ENCODE results near the gene SPRED3.

Gene SPRED3

DNA sequence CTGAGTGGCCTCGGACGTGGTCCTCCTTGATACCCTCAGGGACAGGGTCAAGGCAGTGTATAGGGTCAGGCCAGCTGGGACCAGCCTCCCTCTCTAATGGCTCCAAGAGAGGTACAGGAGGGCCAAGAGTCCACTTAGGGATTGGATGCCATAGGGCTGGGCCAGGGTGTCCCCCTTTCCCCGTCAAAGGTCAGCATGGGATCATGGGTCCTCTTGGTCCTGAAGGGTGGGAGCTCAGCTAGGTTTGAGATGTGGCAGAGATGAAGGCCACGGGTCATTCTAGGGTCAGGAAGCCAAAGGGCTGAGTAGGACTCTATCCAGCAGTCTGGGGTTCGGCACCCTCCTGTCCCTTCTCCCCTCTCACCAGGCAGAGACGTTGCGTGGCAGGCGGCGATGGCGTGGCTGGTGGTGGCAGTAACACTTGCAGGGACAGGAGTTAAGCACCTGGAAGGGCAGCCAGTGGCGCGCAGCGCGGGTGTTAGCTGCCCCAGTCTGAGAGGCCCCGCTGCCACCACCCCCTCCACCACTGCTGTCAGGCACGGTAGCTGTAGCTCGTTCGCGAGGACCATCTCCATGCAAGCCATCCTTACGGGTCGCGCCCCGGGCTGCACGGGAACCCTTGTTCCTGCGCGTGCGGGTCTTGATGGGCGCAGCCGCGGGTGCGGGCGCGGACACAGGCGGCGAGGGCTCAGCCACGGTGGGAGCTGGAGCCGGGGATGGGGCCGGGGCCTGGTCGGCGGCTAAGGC, 3.3 kb upstream of the SPRED3 start:
- Histone ChIP-seq H3K27me3 (ENCODE audit: insufficient read depth, low read length) (peaks cover 11% of the 10 kb centered on the region; the same call in 1 of the 2 replicates), H3K4me3 (ENCODE audit: low read length) (no peak overlapping the region), H3K27ac (ENCODE audit: low read depth, low read length) (no peak overlapping the region), H3K9me3 (ENCODE audit: insufficient read depth, low read depth, low read length) (no peaks in the 10 kb centered on the region), H3K36me3 (ENCODE audit: insufficient read depth, low read length) (peaks cover 36% of the 10 kb centered on the region), H3K4me1 (ENCODE audit: insufficient read depth, low read length) (peaks cover 10% of the 10 kb centered on the region; the same call in 1 of the 2 replicates), H3K9ac (ENCODE audit: low read depth, low read length) (no peak overlapping the region)
- WGBS, result 91% methylated on average over 40 of the region's 40 CpGs

DNA sequence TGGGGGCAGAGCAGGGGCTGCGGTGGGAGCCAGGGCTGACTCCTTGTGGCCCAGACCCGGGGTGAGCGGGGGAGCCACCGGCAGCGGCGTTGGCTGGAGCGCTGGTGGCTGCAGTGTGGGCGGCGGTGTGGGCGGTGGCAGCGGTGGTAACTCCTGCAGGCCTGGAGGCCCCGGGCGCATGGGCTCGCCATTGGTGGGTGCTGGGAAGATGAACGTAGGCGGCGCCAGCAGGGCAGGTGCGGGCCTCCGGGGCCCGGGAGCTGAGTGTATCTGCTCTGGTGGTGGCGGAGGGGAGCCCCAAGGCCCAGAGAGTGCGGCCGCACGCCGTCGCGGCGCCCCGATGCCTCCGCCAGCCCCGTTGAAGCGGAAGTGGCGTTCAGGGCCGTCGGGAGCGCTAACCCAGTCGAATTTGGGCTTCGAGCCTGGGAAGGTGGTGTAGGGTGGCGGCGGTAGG, 2.7 kb upstream of the SPRED3 start:
- peaks cover 10% of the 10 kb centered on the region; the same call in 1 of the 2 replicates for H3K4me1 ChIP-seq (ENCODE audit: insufficient read depth, low read length)
- WGBS, result 82% methylated on average over 40 of the region's 40 CpGs
- no peak overlapping the region for H3K9ac ChIP-seq (ENCODE audit: low read depth, low read length)
- H3K36me3 ChIP-seq (ENCODE audit: insufficient read depth, low read length), result peaks cover 32% of the 10 kb centered on the region
- no peaks in the 10 kb centered on the region for H3K9me3 ChIP-seq (ENCODE audit: insufficient read depth, low read depth, low read length)
- peak overlapping the region; percentile 77; the same call in 1 of the 2 replicates for H3K4me3 ChIP-seq (ENCODE audit: low read length)
- H3K27me3 ChIP-seq (ENCODE audit: insufficient read depth, low read length), result peaks cover 11% of the 10 kb centered on the region; the same call in 1 of the 2 replicates
- no peak overlapping the region for H3K27ac ChIP-seq (ENCODE audit: low read depth, low read length)

DNA sequence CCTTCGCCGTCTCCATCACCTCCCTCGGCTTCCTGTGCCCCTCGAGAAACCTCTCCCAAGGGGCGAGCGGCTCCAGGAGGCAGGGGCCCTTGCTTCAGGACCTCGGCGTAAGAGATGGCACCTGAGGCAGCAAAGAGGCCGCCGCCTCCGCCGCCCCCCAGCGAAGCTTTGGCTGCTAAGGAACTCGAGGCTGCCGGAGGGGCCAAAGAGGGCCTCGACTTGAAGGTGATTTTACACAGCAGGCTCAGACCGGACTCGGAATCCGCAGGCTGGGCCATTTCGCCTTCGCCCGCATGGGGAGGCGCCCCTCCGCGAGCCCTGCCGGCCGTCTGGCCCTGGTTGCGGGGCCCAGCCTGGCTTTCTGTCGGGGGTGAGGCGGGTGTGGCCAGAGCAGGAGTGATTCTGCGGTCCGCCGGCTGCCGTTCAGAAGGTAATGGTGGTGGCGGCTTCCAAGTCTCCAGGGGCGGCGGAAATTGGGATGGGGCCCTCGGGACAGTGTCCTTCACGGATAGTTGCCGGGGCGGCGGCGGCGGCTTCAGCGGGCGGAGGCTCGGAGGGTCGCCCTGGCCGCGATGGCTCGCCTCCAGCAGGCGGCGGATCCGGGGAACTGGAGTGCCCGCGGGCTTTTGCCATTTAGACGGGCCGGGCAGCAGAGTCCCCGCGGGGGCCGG, 2.1 kb upstream of the SPRED3 start:
- WGBS, result 63% methylated on average over 61 of the region's 61 CpGs
- Histone ChIP-seq H3K27me3 (ENCODE audit: insufficient read depth, low read length) (peaks cover 11% of the 10 kb centered on the region; the same call in 1 of the 2 replicates), H3K27ac (ENCODE audit: low read depth, low read length) (no peak overlapping the region), H3K36me3 (ENCODE audit: insufficient read depth, low read length) (peaks cover 26% of the 10 kb centered on the region), H3K9ac (ENCODE audit: low read depth, low read length) (no peak overlapping the region), H3K4me1 (ENCODE audit: insufficient read depth, low read length) (peaks cover 10% of the 10 kb centered on the region; the same call in 1 of the 2 replicates), H3K4me3 (ENCODE audit: low read length) (peak overlapping the region; percentile 77), H3K9me3 (ENCODE audit: insufficient read depth, low read depth, low read length) (no peaks in the 10 kb centered on the region)

DNA sequence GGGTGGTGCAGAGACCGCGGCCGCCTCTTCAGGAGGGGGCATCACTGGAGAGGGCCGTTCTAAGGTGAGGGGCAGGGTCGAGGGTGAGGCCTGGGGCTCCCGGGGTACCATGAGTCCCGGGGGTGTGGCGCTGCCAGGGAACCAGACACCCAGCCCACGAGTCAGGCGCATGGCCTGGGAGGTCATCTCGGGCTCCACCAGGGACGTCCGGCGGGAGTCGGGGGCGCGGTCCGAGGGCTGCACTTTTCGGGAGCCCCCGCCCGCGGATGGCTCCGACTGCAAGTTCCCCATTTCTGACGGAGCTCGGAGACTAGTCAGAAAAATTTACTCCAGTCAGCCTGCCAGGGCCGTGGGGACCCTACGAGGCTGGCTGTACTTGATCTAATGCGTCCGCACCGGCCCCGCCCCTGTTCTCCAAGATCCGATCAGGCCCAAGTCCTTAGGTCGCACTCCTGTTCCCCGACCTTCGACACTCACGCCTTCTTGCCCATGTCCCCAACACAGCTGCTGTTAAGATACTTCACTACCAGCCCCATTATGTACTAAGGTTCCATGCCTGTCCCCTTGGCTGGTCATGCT, 1.4 kb upstream of the SPRED3 start:
- WGBS, result 52% methylated on average over 36 of the region's 36 CpGs
- Histone ChIP-seq H3K27me3 (ENCODE audit: insufficient read depth, low read length) (peaks cover 11% of the 10 kb centered on the region; the same call in 1 of the 2 replicates), H3K9ac (ENCODE audit: low read depth, low read length) (no peak overlapping the region), H3K36me3 (ENCODE audit: insufficient read depth, low read length) (peaks cover 25% of the 10 kb centered on the region), H3K4me3 (ENCODE audit: low read length) (peak overlapping the region; percentile 77), H3K4me1 (ENCODE audit: insufficient read depth, low read length) (peaks cover 10% of the 10 kb centered on the region; the same call in 1 of the 2 replicates), H3K27ac (ENCODE audit: low read depth, low read length) (no peak overlapping the region; the same call in 1 of the 2 replicates), H3K9me3 (ENCODE audit: insufficient read depth, low read depth, low read length) (no peaks in the 10 kb centered on the region)

DNA sequence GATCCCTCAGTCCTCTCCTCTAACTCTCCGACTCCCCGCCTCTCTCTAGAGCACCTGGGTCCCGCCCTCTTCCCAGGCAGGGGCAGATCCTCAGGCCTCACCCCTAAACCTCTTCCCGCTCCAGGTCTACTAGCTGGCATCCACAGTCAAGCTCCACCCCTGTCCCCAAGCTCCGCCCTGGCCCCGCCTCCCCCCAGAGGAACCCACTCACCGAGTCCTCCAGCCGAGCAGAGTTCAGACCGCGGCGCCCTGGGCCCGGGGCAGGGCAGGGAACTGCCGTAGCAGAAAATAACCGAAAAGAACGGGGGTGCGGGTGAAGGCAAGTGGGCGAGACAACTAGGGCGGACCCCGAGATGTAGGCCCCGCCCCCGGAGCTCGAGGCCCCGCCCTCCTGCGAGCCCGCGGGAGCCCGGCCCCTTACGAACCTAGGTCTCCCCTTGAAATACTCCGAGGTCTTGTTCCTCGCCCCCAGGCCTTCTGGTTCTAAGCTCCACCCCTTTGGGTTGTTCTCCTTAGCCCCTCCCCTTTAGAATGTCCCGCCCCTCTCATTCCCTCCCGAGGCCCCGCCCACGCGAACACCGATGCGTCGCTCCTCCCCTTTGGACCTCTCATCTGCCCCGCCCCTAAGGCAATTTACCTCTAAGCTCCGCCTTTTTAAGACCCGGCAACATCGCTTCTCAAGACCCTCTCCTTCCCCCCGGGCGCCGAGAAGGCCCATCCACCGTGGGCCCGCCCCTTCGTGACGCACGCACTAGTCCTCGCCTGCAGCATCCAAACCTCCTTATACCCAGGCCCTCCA, 748 bp upstream of the SPRED3 start, which contains the start of gene GGN:
Gene GGN (minus strand): TSS at position 485 of the 799 bp plus-strand sequence. CDS start 773 bp downstream, outside the sequence.
- WGBS, result 1% methylated on average over 51 of the region's 51 CpGs
- Histone ChIP-seq H3K9ac (ENCODE audit: low read depth, low read length) (peak within 1 kb of the TSS; percentile 70), H3K9me3 (ENCODE audit: insufficient read depth, low read depth, low read length) (no peaks in the 10 kb centered on the region), H3K36me3 (ENCODE audit: insufficient read depth, low read length) (peaks cover 26% of the 10 kb centered on the region), H3K4me3 (ENCODE audit: low read length) (peak within 1 kb of the TSS; percentile 77), H3K27ac (ENCODE audit: low read depth, low read length) (peak within 1 kb of the TSS; percentile 85), H3K27me3 (ENCODE audit: insufficient read depth, low read length) (peaks cover 11% of the 10 kb centered on the region; the same call in 1 of the 2 replicates), H3K4me1 (ENCODE audit: insufficient read depth, low read length) (peaks cover 10% of the 10 kb centered on the region; the same call in 1 of the 2 replicates)

DNA sequence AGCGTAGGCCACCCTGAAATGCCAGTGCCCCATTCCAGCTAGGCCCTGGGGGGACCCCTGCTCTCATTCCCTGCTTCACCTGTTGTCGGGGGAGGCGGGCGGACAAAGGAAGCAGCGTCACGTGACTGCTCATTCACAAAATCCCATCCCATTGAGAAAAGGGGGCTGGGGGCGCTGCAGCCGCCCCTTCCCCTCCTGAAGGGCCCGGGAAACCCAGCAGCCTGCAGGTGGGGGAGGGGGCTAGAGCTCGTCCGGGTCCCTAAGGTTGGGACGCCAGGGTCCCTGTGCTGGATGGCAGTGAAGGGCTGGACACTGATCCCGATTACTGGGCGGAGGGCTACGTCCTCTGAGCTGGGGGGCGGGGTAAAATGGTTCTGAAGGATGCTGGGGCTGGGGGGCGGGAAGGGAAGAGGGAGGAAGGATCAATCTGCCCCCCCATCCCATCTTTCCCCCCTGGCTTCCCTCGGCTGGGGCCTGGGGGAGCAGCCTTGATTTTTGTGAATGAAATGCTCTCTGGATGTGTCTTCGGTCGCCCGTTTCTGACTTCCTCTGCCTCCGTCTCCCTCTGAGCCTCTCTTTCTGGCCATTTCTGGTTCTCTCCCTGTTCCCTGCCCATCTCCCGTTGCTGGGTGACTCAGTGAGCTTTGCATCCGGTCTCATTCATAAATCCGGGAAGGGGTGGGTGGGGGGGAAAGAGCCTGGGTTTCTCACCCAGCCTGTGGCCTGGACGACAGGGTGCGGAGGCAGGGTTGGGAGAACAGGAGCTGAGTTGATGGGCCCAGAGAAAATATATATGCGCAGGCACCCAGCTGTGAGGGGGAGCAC, 816 bp downstream of the SPRED3 start:
- no peaks in the 10 kb centered on the region for H3K9me3 ChIP-seq (ENCODE audit: insufficient read depth, low read depth, low read length)
- H3K27me3 ChIP-seq (ENCODE audit: insufficient read depth, low read length), result peaks cover 11% of the 10 kb centered on the region; the same call in 1 of the 2 replicates
- peak overlapping the region; percentile 70 for H3K9ac ChIP-seq (ENCODE audit: low read depth, low read length)
- peak overlapping the region; percentile 85; the same call in 1 of the 2 replicates for H3K27ac ChIP-seq (ENCODE audit: low read depth, low read length)
- H3K4me3 ChIP-seq (ENCODE audit: low read length), result peak overlapping the region; percentile 77
- WGBS, result 1% methylated on average over 25 of the region's 28 CpGs
- peaks cover 19% of the 10 kb centered on the region for H3K36me3 ChIP-seq (ENCODE audit: insufficient read depth, low read length)
- peaks cover 8% of the 10 kb centered on the region; the same call in 1 of the 2 replicates for H3K4me1 ChIP-seq (ENCODE audit: insufficient read depth, low read length)

DNA sequence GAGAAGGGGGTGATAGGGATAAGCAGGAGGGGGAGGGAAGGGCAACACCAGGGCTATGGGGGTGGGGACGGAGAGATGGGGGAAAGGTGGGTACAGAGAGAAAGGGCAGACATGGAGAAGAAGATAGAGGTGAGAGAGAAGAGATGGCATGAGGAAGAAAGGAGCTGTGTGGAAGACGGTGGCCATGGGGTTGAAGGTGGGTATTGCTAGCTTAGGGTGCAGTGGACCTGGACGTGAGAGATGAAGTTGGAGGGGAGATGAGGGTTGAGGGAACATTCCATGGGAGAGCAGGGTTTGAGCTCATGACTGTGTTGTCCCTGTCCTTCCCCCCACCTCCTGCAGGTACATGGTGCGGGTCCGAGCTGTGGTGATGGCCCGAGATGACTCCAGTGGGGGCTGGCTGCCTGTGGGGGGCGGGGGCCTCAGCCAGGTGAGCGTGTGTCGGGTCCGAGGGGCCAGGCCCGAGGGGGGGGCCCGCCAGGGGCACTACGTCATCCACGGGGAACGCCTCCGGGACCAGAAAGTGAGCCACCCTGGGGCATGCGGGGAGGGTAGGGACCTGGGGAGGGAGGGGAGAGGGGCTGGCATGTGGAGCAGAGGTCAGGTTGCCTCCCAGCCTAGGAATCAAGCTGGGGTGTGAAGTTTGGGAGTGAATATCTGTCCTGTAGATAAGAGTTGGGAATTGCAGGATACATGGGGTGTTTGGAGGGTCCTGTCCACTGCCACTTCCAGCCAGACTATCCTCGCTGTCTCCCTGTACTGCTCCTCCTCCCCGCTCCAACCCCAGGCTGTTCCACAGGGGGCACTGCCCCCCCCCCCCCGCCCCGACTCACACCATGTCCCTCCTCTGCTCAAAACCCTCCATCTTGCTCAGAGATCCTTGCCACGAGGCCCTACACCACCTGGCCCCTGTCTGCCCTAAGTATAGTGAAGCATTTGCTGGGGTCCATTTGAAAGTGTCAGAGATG, 1.7 kb downstream of the SPRED3 start:
- no peak overlapping the region for H3K9ac ChIP-seq (ENCODE audit: low read depth, low read length)
- H3K9me3 ChIP-seq (ENCODE audit: insufficient read depth, low read depth, low read length), result no peaks in the 10 kb centered on the region
- peak overlapping the region; percentile 77 for H3K4me3 ChIP-seq (ENCODE audit: low read length)
- H3K4me1 ChIP-seq (ENCODE audit: insufficient read depth, low read length), result peaks cover 6% of the 10 kb centered on the region; the same call in 1 of the 2 replicates
- no peak overlapping the region for H3K27ac ChIP-seq (ENCODE audit: low read depth, low read length)
- 36% methylated on average over 20 of the region's 22 CpGs for WGBS
- H3K36me3 ChIP-seq (ENCODE audit: insufficient read depth, low read length), result peaks cover 19% of the 10 kb centered on the region
- H3K27me3 ChIP-seq (ENCODE audit: insufficient read depth, low read length), result peaks cover 15% of the 10 kb centered on the region

DNA sequence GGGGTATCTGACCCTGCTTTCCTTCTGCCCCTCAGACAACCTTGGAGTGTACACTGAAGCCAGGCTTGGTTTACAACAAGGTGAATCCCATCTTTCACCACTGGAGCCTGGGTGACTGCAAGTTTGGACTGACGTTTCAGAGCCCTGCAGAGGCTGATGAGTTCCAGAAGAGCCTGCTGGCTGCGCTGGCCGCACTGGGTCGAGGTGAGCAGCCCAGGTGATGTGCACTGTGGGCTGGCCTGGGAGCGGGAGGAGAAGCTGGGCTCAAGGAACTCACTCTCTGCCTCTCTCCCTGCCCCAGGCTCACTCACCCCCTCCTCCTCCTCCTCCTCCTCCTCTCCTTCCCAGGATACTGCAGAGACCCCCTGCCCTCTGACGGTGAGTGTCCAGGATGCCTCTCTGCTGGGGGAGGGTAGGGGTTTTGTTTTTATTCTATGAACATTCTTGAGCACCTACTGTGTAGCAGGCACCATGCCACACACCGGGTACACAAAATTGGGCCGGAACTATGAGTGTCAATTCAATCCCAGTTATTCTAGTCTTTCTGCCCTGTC, 3.5 kb downstream of the SPRED3 start:
- 67% methylated on average over 7 of the region's 8 CpGs for WGBS
- Histone ChIP-seq H3K9ac (ENCODE audit: low read depth, low read length) (no peak overlapping the region), H3K9me3 (ENCODE audit: insufficient read depth, low read depth, low read length) (no peaks in the 10 kb centered on the region), H3K4me3 (ENCODE audit: low read length) (no peak overlapping the region), H3K27ac (ENCODE audit: low read depth, low read length) (no peak overlapping the region), H3K36me3 (ENCODE audit: insufficient read depth, low read length) (peaks cover 19% of the 10 kb centered on the region), H3K27me3 (ENCODE audit: insufficient read depth, low read length) (peaks cover 21% of the 10 kb centered on the region), H3K4me1 (ENCODE audit: insufficient read depth, low read length) (peaks cover 6% of the 10 kb centered on the region; the same call in 1 of the 2 replicates)

Measured in HUES64 (cell line).